ENCODE data around the gene SPIN4.

The SPIN4 gene

DNA sequence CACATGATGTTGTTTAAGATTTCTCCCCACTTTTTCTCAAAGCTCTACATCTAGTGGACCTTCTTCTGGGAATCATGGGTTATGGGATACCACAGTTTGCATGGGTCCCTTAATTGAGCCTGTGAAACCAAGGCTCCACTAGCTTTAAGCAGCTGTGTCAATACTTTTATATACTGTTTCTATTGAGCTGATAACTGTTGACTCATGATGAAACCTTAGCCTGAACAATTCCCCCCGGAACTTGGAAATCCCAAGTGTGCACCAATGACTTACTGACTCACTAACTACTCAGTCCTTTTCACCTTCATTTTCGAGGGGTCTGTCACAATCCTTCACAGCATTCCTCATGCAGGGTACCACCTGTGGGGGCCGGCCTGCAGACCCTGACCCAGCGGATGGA, 12.7 kb upstream of the SPIN4 start:
- DNase-seq (ENCODE audit: low read depth, low spot score) = no peak
- no peak for TF ChIP-seq CTCF (IDR thresholded peaks at IDR 0.05; ENCODE audit: insufficient read depth, low read length, missing control alignments)
- CTCF ChIA-PET = no interaction called here
- H3K4me3 ChIP-seq (ENCODE audit: low read depth, low read length) = no peak overlapping the region
- POLR2A ChIA-PET = no interaction called here

DNA sequence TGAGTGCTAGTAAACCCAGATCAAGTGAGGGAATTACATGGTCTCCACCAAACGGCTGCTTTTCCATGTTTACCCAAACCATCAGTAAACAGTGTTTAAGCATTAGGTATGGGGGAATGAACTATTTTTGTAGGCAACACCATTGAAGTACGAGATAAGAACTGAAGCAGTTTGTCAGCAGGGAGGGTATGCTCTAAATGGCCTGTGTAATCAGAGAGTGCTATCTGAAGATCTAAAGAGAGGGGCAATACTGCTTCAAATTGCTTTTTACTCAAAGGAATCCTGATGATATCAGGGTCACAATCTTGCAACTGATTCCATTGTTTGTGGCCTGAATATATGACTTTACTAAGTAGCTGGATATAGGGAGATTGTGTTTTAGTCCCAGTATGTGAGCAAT, 10.4 kb upstream of the SPIN4 start:
- POLR2A ChIA-PET = no interaction called here
- no peak for TF ChIP-seq CTCF (IDR thresholded peaks at IDR 0.05; ENCODE audit: insufficient read depth, low read length, missing control alignments)
- no peak overlapping the region for H3K4me3 ChIP-seq (ENCODE audit: low read depth, low read length)
- CTCF ChIA-PET = no interaction called here
- no peak for DNase-seq (ENCODE audit: low read depth, low spot score)

DNA sequence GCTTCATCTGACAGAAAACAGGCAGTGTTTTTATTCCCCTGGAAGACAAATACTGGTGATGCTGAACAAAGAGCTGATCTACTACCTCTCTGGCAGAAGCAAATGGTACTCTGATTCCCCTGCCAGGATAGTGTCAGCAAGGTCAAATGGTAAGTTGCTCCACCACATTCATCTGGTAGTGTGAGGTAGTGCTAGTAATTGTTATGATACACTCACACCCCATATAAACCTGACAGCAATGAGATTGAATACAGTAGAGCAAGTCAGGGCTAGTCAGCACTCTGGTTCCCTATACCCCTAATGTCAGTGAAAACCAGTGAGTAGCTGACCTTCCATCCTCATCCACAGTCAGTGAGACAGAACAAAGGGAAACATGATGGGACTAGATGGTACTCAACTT, 3.4 kb upstream of the SPIN4 start:
- CTCF ChIA-PET = no interaction called here
- H3K4me3 ChIP-seq (ENCODE audit: low read depth, low read length) = no peak overlapping the region
- POLR2A ChIA-PET = no interaction called here
- no peak for TF ChIP-seq CTCF (IDR thresholded peaks at IDR 0.05; ENCODE audit: insufficient read depth, low read length, missing control alignments)
- no peak for DNase-seq (ENCODE audit: low read depth, low spot score)

- ChIA-PET CTCF (no interaction called here), POLR2A (interaction anchor here (0.6 kb wide), 1 partner anchor 84 kb away, joined by 3 read pairs; no protein-coding TSS in a partner anchor)
- DNase-seq (ENCODE audit: low read depth, low spot score) = no peak
- peak overlapping the region; percentile 70 for H3K4me3 ChIP-seq (ENCODE audit: low read depth, low read length)
- TF ChIP-seq CTCF (IDR thresholded peaks at IDR 0.05; ENCODE audit: insufficient read depth, low read length, missing control alignments) = no peak
Observed at GRCh38 chrX:63350465-63350877, 661 bp downstream of the SPIN4 start.

DNA sequence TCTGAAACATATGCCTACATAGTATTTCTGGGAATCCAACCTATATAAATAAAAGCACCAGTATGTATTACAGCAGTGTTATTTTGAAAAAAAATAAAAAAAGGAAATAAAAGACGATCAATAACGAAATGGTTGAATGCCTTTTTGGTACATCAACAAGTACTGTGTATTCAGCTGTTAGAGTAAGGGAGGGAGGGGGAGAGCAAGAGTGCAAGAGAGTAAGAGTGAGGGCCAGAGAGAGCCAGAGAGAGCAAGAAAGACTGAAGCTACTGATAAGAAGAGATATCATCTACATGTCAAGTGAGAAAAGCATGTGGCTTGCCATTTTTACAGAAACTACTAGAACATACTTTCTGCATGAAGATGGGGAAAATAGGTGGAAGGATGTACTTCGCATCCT, 1.8 kb downstream of the SPIN4 start:
- TF ChIP-seq CTCF (IDR thresholded peaks at IDR 0.05; ENCODE audit: insufficient read depth, low read length, missing control alignments) = no peak
- ChIA-PET POLR2A (no interaction called here), CTCF (no interaction called here)
- no peak for DNase-seq (ENCODE audit: low read depth, low spot score)
- no peak overlapping the region for H3K4me3 ChIP-seq (ENCODE audit: low read depth, low read length)

DNA sequence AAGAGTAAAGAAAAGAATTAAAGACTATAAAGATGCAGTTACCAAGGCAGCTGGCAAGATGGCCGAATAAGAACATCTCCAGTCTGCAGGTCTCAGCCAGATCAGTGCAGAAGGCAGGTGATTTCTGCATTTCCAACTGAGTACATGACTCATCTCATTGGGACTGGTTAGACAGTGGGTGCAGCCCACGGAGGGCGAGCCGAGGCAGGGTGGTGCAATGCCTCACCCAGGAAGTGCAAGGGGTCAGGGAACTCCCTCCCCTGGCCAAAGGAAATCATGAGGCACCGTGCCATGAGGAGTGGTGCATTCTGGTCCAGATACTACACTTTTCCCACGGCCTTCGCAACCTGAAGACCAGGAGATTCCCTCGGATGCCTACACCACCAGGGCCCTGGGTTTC, 20.5 kb downstream of the SPIN4 start:
- no peak for TF ChIP-seq CTCF (IDR thresholded peaks at IDR 0.05; ENCODE audit: insufficient read depth, low read length, missing control alignments)
- DNase-seq (ENCODE audit: low read depth, low spot score) = no peak
- ChIA-PET CTCF (no interaction called here), POLR2A (no interaction called here)
- H3K4me3 ChIP-seq (ENCODE audit: low read depth, low read length) = no peak overlapping the region

Data from AG04449 (cell line).